ENCODE data around the gene QRFP.
A peak's percentile ranks its signal among the peaks of the same experiment; 100 is the strongest.

QRFP gene

GRCh38 chr9:130867556-130867955 is 29.1 kb downstream of the QRFP start:
- TF ChIP-seq CTCF (IDR thresholded peaks at IDR 0.05; ENCODE audit: extremely low read depth, missing control alignments): no peak
- no peak for DNase-seq (ENCODE audit: low spot score)

GRCh38 chr9:130866474-130866965 is 30.1 kb downstream of the QRFP start:
- peak; percentile 45 for TF ChIP-seq CTCF (IDR thresholded peaks at IDR 0.05; ENCODE audit: extremely low read depth, missing control alignments)

GRCh38 chr9:130865921-130866320 is 30.7 kb downstream of the QRFP start:
- no peak for TF ChIP-seq CTCF (IDR thresholded peaks at IDR 0.05; ENCODE audit: extremely low read depth, missing control alignments)
- DNase-seq (ENCODE audit: low spot score): no peak

More at GRCh38 chr9:130866474-130866965, 30.1 kb downstream of the QRFP start:
- DNase-seq (ENCODE audit: low spot score): peak; percentile 38

GRCh38 chr9:130864541-130864940 is 32.1 kb downstream of the QRFP start:
- DNase-seq (ENCODE audit: low spot score): no peak
- no peak for TF ChIP-seq CTCF (IDR thresholded peaks at IDR 0.05; ENCODE audit: extremely low read depth, missing control alignments)

- no peak for DNase-seq (ENCODE audit: low spot score)
- TF ChIP-seq CTCF (IDR thresholded peaks at IDR 0.05; ENCODE audit: extremely low read depth, missing control alignments): no peak
Measured at GRCh38 chr9:130862747-130863146, 33.9 kb downstream of the QRFP start.

- DNase-seq (ENCODE audit: low spot score): no peak
- no peak for TF ChIP-seq CTCF (IDR thresholded peaks at IDR 0.05; ENCODE audit: extremely low read depth, missing control alignments)
Measured at GRCh38 chr9:130862217-130862616, 34.4 kb downstream of the QRFP start.

- TF ChIP-seq CTCF (IDR thresholded peaks at IDR 0.05; ENCODE audit: extremely low read depth, missing control alignments): no peak
- DNase-seq (ENCODE audit: low spot score): no peak
Measured at GRCh38 chr9:130861372-130862180, 35.0 kb downstream of the QRFP start.

All from GM20000 (cell line).